GM12873 (cell line): Measurements from ENCODE around the gene CNGA4.

Experiments
- TF ChIP-seq, protein P1 (sequence below): IDR thresholded peaks from 2 replicates; pipeline ENCODE4 v1.5.1; 2012; ENCODE audit warnings: low read depth, mild to moderate bottlenecking, moderate library complexity, low read length, control low read depth; ENCODE audit not compliant: insufficient read depth; ENCODE audit errors: missing control alignments

Gene CNGA4

DNA sequence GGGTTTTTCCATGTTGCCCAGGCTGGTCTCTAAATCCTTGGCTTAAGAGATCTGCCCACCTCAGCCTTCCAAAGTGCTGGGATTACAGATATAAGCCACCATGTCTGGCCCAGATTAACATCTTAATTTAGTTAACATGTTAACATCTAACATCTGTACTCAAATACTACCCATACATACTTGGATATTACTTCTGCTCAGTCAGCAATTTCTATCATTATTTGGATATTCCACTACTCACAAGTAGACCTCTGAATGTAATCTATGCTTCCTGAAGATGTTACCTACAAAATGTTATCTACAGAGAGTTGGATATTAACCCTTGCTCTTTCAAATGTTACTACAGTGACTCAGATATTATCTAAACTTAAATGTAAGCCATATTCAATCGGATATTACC, 24.8 kb downstream of the CNGA4 start:
- TF ChIP-seq, protein P1, sequence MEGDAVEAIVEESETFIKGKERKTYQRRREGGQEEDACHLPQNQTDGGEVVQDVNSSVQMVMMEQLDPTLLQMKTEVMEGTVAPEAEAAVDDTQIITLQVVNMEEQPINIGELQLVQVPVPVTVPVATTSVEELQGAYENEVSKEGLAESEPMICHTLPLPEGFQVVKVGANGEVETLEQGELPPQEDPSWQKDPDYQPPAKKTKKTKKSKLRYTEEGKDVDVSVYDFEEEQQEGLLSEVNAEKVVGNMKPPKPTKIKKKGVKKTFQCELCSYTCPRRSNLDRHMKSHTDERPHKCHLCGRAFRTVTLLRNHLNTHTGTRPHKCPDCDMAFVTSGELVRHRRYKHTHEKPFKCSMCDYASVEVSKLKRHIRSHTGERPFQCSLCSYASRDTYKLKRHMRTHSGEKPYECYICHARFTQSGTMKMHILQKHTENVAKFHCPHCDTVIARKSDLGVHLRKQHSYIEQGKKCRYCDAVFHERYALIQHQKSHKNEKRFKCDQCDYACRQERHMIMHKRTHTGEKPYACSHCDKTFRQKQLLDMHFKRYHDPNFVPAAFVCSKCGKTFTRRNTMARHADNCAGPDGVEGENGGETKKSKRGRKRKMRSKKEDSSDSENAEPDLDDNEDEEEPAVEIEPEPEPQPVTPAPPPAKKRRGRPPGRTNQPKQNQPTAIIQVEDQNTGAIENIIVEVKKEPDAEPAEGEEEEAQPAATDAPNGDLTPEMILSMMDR, result no peak

DNA sequence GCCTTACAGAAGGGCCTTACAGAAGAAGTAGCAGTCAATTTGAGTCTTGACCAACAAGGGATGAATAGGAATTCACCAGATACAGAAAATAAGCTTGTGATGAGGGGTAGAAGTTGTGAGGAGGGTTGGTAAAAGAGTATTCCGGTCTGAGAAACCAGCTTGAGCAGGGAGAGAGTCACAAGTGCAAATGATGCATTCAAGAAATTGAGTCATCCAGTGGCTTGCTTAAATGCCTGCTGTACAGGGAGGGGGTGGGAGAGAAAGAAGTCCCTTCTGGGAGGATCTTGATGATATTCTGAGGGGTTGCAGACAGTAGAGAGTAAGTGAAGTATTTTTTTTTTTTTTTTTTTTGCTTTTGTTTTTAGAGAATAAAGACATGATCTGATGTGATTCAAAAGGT, 29.9 kb downstream of the CNGA4 start:
- TF ChIP-seq, protein P1, result no peak

DNA sequence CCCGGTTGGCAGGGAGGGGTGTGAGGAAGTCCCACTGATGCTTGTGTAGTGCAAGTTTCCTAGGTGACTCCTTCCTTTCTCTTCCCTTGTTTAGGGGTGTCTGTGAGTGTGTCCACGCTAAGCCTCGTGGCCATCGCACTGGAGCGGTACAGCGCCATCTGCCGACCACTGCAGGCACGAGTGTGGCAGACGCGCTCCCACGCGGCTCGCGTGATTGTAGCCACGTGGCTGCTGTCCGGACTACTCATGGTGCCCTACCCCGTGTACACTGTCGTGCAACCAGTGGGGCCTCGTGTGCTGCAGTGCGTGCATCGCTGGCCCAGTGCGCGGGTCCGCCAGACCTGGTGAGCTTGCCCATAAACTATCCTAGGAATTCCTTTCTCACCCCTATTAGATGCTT, 31.1 kb downstream of the CNGA4 start:
- TF ChIP-seq, protein P1, result no peak

DNA sequence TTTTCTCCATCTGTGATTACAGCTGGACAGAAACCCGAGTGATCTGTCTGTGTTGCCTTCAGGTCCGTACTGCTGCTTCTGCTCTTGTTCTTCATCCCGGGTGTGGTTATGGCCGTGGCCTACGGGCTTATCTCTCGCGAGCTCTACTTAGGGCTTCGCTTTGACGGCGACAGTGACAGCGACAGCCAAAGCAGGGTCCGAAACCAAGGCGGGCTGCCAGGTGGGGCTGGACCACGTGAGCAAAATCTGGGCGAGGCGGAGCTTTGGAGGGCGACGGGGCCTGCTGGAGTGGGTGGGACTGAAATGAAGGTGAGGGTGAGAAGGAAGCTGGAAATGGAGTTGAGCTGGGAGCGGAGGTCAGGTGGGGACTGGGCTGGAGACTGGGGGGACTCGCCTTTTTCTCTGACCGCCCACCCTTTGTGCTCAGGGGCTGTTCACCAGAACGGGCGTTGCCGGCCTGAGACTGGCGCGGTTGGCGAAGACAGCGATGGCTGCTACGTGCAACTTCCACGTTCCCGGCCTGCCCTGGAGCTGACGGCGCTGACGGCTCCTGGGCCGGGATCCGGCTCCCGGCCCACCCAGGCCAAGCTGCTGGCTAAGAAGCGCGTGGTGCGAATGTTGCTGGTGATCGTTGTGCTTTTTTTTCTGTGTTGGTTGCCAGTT, 31.8 kb downstream of the CNGA4 start:
- TF ChIP-seq, protein P1, result no peak

DNA sequence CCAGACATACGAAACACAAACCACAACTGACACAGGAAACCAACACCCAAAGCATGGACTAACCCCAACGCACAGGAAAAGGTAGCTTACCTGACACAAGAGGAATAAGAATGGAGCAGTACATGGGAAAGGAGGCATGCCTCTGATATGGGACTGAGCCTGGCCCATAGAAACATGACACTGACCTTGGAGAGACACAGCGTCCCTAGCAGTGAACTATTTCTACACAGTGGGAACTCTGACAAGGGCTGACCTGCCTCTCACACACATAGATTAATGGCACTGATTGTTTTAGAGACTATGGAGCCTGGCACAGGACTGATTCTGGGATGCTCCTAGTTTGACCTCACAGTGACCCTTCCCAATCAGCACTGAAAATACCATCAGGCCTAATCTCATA, 32.7 kb downstream of the CNGA4 start:
- TF ChIP-seq, protein P1, result no peak

DNA sequence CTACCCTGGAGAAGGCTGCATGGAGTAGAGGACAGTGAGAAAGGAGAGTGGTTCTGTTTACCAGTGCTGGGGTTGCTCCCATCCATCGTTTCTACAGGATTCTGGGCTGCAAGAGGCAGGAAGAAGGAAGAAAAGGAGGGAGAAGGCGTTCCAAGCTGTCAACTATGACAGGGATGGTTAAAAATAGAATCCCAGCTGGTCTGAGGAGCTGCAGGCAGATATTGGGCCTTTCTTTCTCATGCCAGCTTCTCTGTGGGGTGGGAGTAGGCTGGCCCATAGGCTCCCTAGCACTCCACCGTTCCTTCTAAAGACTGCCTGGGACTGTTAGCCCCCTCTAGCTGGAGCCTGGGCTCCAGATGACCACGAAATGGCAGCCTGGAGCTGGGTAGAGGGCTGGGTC, 34.3 kb downstream of the CNGA4 start:
- TF ChIP-seq, protein P1, result no peak

DNA sequence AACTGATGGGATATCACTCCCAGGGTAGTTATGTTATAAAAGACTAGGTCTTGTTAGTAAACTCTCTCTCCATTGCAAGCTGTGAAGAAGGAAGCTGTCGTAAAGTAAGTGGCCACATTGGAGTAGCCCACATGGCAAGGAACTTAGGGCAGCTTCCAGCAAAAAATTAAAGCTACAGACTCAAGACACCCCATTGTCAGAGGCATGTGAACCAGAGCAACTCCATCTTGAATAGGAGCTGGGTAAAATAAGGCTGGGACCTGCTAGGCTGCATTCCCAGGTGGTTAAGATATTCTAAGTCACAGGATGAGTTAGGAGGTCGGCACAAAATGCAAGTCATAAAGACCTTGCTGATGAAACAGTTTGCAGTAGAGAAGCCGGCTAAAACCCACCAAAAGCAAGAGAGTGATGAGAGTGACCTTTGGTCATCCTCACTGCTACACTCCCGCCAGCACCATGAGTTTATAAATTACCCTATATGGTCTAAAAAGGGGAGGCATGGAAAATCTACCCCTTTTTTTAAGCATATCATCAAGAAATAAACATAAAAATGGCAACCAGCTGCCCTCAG, 44.6 kb downstream of the CNGA4 start:
- TF ChIP-seq, protein P1, result no peak
